Activated naive CD4-positive, alpha-beta T cell treated with anti-CD3 and anti-CD28 coated beads, Interleukin-2, amount 10 ng/mL, durations not matched to agents 7 days and 5 days (primary cell): ENCODE measurements around the gene SLC17A1.

Experiments
- CTCF ChIA-PET: fragments of 350-600 bp; sonication (Branson Sonifier 250); formaldehyde crosslinking; loops from one replicate; lab custom pipeline; 2021; ENCODE audit warnings: antibody characterized with exemption; lab: Charles Lee
- DNase-seq: peaks from one replicate; pipeline ENCODE4 v3.0.0-alpha.2; 2020
- H3K27ac Mint-ChIP-seq: one replicate; pipeline ENCODE4 v1.8.0; 2021; ENCODE audit warnings: mild to moderate bottlenecking, moderate library complexity, mixed read lengths
- H3K27me3 Mint-ChIP-seq: one replicate; pipeline ENCODE4 v1.8.0; 2021; ENCODE audit warnings: mild to moderate bottlenecking, mixed read lengths
- H3K36me3 Mint-ChIP-seq: one replicate; pipeline ENCODE4 v1.8.0; 2021; ENCODE audit warnings: mixed read lengths
- H3K4me1 Mint-ChIP-seq: one replicate; pipeline ENCODE4 v1.8.0; 2021; ENCODE audit warnings: mixed read lengths
- H3K4me3 Mint-ChIP-seq: one replicate; pipeline ENCODE4 v1.8.0; 2021; ENCODE audit warnings: mild to moderate bottlenecking, moderate library complexity, mixed read lengths
- H3K9me3 Mint-ChIP-seq: one replicate; pipeline ENCODE4 v1.8.0; 2021; ENCODE audit warnings: mixed read lengths

The SLC17A1 gene

GRCh38 chr6:25801436-25801835 is 30.4 kb downstream of the SLC17A1 start:
- no peak overlapping the region for H3K4me3 Mint-ChIP-seq
- no peak for DNase-seq
- H3K36me3 Mint-ChIP-seq: no peaks in the 10 kb centered on the region
- peaks cover 10% of the 10 kb centered on the region for H3K4me1 Mint-ChIP-seq
- no peak overlapping the region for H3K27ac Mint-ChIP-seq
- H3K27me3 Mint-ChIP-seq: peaks cover 15% of the 10 kb centered on the region
- H3K9me3 Mint-ChIP-seq: no peaks in the 10 kb centered on the region
- CTCF ChIA-PET: no interaction called here

- Mint-ChIP-seq H3K27ac (no peak overlapping the region), H3K27me3 (peaks cover 15% of the 10 kb centered on the region), H3K4me1 (no peaks in the 10 kb centered on the region), H3K4me3 (no peak overlapping the region), H3K36me3 (no peaks in the 10 kb centered on the region), H3K9me3 (no peaks in the 10 kb centered on the region)
- CTCF ChIA-PET: no interaction called here
- DNase-seq: no peak
Measured at GRCh38 chr6:25794784-25795183, 37.1 kb downstream of the SLC17A1 start.

- Mint-ChIP-seq H3K4me3 (no peak overlapping the region), H3K27ac (no peak overlapping the region), H3K9me3 (no peaks in the 10 kb centered on the region), H3K27me3 (peaks cover 10% of the 10 kb centered on the region), H3K4me1 (no peaks in the 10 kb centered on the region), H3K36me3 (no peaks in the 10 kb centered on the region)
- CTCF ChIA-PET: no interaction called here
- no peak for DNase-seq
Measured at GRCh38 chr6:25793970-25794369, 37.9 kb downstream of the SLC17A1 start.

- H3K36me3 Mint-ChIP-seq: no peaks in the 10 kb centered on the region
- CTCF ChIA-PET: interaction anchor here (1.3 kb wide), 1 partner anchor 37 kb away, joined by 3 read pairs; no protein-coding TSS in a partner anchor
Measured at GRCh38 chr6:25792016-25792415, 39.8 kb downstream of the SLC17A1 start.

GRCh38 chr6:25789475-25789874 is 42.4 kb downstream of the SLC17A1 start:
- Mint-ChIP-seq H3K36me3 (no peaks in the 10 kb centered on the region), H3K27me3 (peaks cover 5% of the 10 kb centered on the region)

More at GRCh38 chr6:25792016-25792415, 39.8 kb downstream of the SLC17A1 start:
- no peak for DNase-seq
- Mint-ChIP-seq H3K4me3 (no peak overlapping the region), H3K27me3 (peaks cover 4% of the 10 kb centered on the region), H3K4me1 (no peaks in the 10 kb centered on the region), H3K27ac (no peak overlapping the region), H3K9me3 (no peaks in the 10 kb centered on the region)

GRCh38 chr6:25788305-25788922 is 43.4 kb downstream of the SLC17A1 start:
- H3K27ac Mint-ChIP-seq: no peak overlapping the region
- H3K9me3 Mint-ChIP-seq: no peaks in the 10 kb centered on the region
- H3K4me1 Mint-ChIP-seq: no peaks in the 10 kb centered on the region
- H3K4me3 Mint-ChIP-seq: no peak overlapping the region
- H3K27me3 Mint-ChIP-seq: peaks cover 5% of the 10 kb centered on the region
- no peaks in the 10 kb centered on the region for H3K36me3 Mint-ChIP-seq
- peak; percentile 63 for DNase-seq
- CTCF ChIA-PET: interaction anchor here (0.6 to 4.0 kb wide), 23 partner anchors 15 to 376 kb away, joined by 3 to 26 read pairs (median 3); no protein-coding TSS in a partner anchor

More at GRCh38 chr6:25789475-25789874, 42.4 kb downstream of the SLC17A1 start:
- CTCF ChIA-PET: interaction anchor here (0.5 to 4.0 kb wide), 9 partner anchors 14 to 214 kb away, joined by 3 to 26 read pairs (median 6); no protein-coding TSS in a partner anchor
- H3K4me1 Mint-ChIP-seq: no peaks in the 10 kb centered on the region
- H3K4me3 Mint-ChIP-seq: no peak overlapping the region
- H3K27ac Mint-ChIP-seq: no peak overlapping the region
- no peak for DNase-seq
- no peaks in the 10 kb centered on the region for H3K9me3 Mint-ChIP-seq

DNA sequence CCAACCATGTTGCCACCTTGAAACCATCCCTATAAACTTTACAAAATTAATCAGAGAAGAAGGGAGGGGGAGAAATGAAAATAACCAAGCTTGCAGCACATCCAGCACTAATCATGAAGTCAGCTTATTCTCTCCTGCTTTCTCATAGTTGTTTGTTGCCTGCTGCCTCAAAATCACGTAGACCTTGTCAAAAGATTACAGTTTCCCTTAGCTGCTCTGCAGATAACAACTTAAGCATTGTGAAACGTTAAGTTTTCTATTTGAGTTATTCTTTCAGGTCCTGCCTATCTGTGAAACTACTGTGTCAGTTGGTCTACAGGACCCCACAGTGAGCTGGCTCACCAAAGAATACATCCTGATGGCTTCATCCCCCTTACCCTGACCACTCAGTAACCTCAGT is 44.4 kb downstream of the SLC17A1 start:
- H3K27me3 Mint-ChIP-seq: peaks cover 5% of the 10 kb centered on the region
- no peaks in the 10 kb centered on the region for H3K36me3 Mint-ChIP-seq
- CTCF ChIA-PET: interaction anchor here (0.9 to 4.0 kb wide), 10 partner anchors 17 to 375 kb away, joined by 3 to 26 read pairs (median 4); no protein-coding TSS in a partner anchor
- no peak overlapping the region for H3K27ac Mint-ChIP-seq
- no peaks in the 10 kb centered on the region for H3K4me1 Mint-ChIP-seq
- H3K9me3 Mint-ChIP-seq: no peaks in the 10 kb centered on the region
- no peak for DNase-seq
- H3K4me3 Mint-ChIP-seq: no peak overlapping the region

GRCh38 chr6:25781134-25781533 is 50.7 kb downstream of the SLC17A1 start:
- peaks cover 3% of the 10 kb centered on the region for H3K27me3 Mint-ChIP-seq
- CTCF ChIA-PET: interaction anchor here (1.6 kb wide), 1 partner anchor 101 kb away, joined by 4 read pairs; no protein-coding TSS in a partner anchor
- peaks cover 21% of the 10 kb centered on the region for H3K4me1 Mint-ChIP-seq
- DNase-seq: no peak
- H3K36me3 Mint-ChIP-seq: no peaks in the 10 kb centered on the region
- H3K4me3 Mint-ChIP-seq: no peak overlapping the region
- H3K9me3 Mint-ChIP-seq: no peaks in the 10 kb centered on the region
- no peak overlapping the region for H3K27ac Mint-ChIP-seq

DNA sequence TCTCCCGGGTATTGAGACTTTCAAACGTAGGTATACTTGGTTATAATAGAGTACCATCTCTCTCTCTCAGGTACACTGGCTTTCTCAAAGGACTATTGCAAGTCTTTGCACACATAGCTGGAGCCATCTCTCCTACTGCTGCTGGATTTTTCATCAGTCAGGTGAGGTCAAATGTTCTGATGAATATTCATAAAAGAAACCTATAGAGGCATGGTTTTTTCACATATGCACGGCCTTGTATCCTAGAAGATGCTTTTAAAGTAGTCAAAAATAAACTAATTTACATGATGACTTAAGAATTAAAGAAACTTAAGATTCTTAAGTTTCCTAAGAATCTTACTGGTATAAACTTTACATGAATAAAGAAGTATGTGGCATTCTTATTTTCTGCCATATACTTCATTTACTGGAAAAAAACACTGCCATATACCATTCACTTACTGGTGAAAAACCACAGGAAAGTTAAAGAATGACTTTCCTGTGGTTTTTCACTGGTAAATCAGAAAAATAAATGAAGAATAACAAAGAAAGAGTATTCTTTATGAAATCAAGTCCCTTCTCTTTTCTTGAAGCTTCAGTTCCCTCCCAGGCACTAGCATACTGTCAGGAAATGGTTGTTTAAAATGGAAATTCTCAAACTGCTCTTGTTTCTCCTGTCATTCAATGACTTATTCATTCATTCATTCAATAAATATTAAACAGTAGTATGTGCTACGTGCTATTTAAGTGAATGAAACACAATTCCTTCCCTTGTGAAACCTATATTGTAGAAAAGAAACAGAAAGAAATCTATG is 53.8 kb downstream of the SLC17A1 start:
- Mint-ChIP-seq H3K36me3 (no peaks in the 10 kb centered on the region), H3K27me3 (peaks cover 8% of the 10 kb centered on the region), H3K9me3 (no peaks in the 10 kb centered on the region), H3K4me1 (peaks cover 21% of the 10 kb centered on the region), H3K4me3 (no peak overlapping the region), H3K27ac (no peak overlapping the region)
- DNase-seq: no peak
- CTCF ChIA-PET: no interaction called here

- Mint-ChIP-seq H3K4me3 (no peak overlapping the region), H3K36me3 (no peaks in the 10 kb centered on the region), H3K9me3 (no peaks in the 10 kb centered on the region), H3K4me1 (peaks cover 21% of the 10 kb centered on the region), H3K27ac (no peak overlapping the region), H3K27me3 (peaks cover 8% of the 10 kb centered on the region)
- CTCF ChIA-PET: no interaction called here
- no peak for DNase-seq
Measured at GRCh38 chr6:25777031-25777430, 54.8 kb downstream of the SLC17A1 start.

DNA sequence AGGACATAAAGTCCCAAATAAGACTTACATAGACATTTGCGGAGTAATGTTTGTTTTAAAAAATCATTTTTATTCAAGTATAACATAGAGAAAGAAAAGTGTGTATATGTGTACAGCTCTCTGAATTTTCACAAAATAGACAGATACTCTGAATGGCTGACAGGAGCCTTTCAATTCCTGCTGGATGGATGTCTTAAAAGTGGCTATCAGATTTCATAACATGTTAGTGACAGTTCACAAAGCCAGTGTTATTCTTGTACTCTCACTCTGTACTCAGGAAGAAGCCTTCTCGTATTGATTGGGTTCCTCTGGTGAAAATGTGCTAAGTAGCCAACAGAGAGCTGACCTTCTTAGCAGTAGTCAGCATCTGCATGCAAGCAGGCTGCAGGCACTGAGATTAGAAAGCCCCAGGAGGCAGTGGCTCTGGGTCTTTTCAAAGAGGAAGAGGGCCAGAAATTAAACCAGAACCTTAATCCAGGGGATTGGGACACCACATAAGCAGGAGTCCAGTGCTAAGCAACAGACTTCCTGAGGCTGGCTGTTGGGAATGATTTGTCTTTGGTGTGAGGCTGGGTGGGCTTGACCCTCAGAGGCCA is 57.6 kb downstream of the SLC17A1 start:
- no peak overlapping the region for H3K4me3 Mint-ChIP-seq
- DNase-seq: no peak
- no peak overlapping the region for H3K27ac Mint-ChIP-seq
- no peaks in the 10 kb centered on the region for H3K9me3 Mint-ChIP-seq
- no peaks in the 10 kb centered on the region for H3K36me3 Mint-ChIP-seq
- CTCF ChIA-PET: no interaction called here
- H3K27me3 Mint-ChIP-seq: peaks cover 21% of the 10 kb centered on the region
- H3K4me1 Mint-ChIP-seq: peaks cover 21% of the 10 kb centered on the region

- Mint-ChIP-seq H3K27ac (no peak overlapping the region), H3K4me1 (no peaks in the 10 kb centered on the region), H3K36me3 (no peaks in the 10 kb centered on the region), H3K9me3 (no peaks in the 10 kb centered on the region), H3K27me3 (peaks cover 26% of the 10 kb centered on the region), H3K4me3 (no peak overlapping the region)
- DNase-seq: no peak
- CTCF ChIA-PET: no interaction called here
Measured at GRCh38 chr6:25769983-25770382, 61.9 kb downstream of the SLC17A1 start.

GRCh38 chr6:25768566-25768965 is 63.3 kb downstream of the SLC17A1 start:
- Mint-ChIP-seq H3K27ac (no peak overlapping the region), H3K27me3 (peaks cover 26% of the 10 kb centered on the region), H3K4me1 (no peaks in the 10 kb centered on the region), H3K9me3 (no peaks in the 10 kb centered on the region), H3K4me3 (no peak overlapping the region), H3K36me3 (no peaks in the 10 kb centered on the region)
- CTCF ChIA-PET: no interaction called here
- no peak for DNase-seq

DNA sequence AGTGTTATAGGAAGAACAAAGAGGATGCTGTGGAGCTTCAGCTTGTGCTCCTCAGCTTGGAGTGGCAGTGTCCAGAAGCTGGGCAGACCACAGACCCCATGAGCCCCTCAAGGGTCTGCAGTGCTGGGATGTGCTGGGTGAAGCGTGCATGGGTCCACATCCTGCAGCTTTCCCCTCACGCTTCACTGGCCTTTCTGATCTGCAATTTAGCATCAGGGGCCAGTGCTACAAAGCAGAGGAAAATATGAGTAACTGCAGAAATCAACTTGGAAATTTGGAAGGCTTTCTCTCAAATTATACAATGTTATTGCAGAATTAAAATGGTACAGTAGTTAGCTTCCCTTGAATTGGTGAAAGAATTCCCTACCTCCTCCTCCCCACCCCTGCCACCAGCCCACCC is 67.2 kb downstream of the SLC17A1 start:
- H3K36me3 Mint-ChIP-seq: no peaks in the 10 kb centered on the region
- CTCF ChIA-PET: no interaction called here
- H3K27me3 Mint-ChIP-seq: peaks cover 17% of the 10 kb centered on the region
- H3K9me3 Mint-ChIP-seq: no peaks in the 10 kb centered on the region
- no peaks in the 10 kb centered on the region for H3K4me1 Mint-ChIP-seq
- no peak overlapping the region for H3K4me3 Mint-ChIP-seq
- H3K27ac Mint-ChIP-seq: no peak overlapping the region
- DNase-seq: no peak
